Ishikawa (cell line): ENCODE results near the gene SRPX2.

ENCODE experiments used
- CEBPB ChIP-seq: IDR thresholded peaks from 2 replicates; pipeline ENCODE4 v1.6.1; 2012
- CREB1 ChIP-seq: IDR thresholded peaks from 2 replicates; pipeline ENCODE4 v1.6.1; 2012; ENCODE audit warnings: low read depth
- EGR1 ChIP-seq: IDR thresholded peaks from 2 replicates; pipeline ENCODE4 v1.6.1; 2012
- EP300 ChIP-seq: IDR thresholded peaks from 2 replicates; pipeline ENCODE4 v1.6.1; 2012; ENCODE audit warnings: borderline replicate concordance
- MAX ChIP-seq: IDR thresholded peaks from 2 replicates; pipeline ENCODE4 v1.6.1; 2012
- NFIC ChIP-seq: IDR thresholded peaks from 2 replicates; pipeline ENCODE4 v1.6.1; 2012
- RAD21 ChIP-seq: IDR thresholded peaks from 2 replicates; pipeline ENCODE4 v1.6.1; 2012; ENCODE audit warnings: low read depth
- REST ChIP-seq: IDR thresholded peaks from 2 replicates; pipeline ENCODE4 v1.6.1; 2012; ENCODE audit warnings: low read depth, mild to moderate bottlenecking
- TAF1 ChIP-seq: IDR thresholded peaks from 2 replicates; pipeline ENCODE4 v1.6.1; 2012; ENCODE audit warnings: low read depth, mild to moderate bottlenecking
- TCF12 ChIP-seq: IDR thresholded peaks from 2 replicates; pipeline ENCODE4 v1.6.1; 2012; ENCODE audit warnings: low read depth
- USF1 ChIP-seq: IDR thresholded peaks from 2 replicates; pipeline ENCODE4 v1.6.1; 2012
- YY1 ChIP-seq: IDR thresholded peaks from 2 replicates; pipeline ENCODE4 v1.6.1; 2012; ENCODE audit warnings: low read depth

SRPX2 gene

GRCh38 chrX:100720301-100720700, 76.3 kb downstream of the SRPX2 start:
- TF ChIP-seq EGR1 (no peak), NFIC (no peak), EP300 (no peak), USF1 (no peak), CREB1 (no peak), CEBPB (no peak), TAF1 (no peak), REST (no peak), YY1 (no peak), TCF12 (no peak), MAX (no peak), RAD21 (no peak)

- TF ChIP-seq TCF12 (no peak), CEBPB (no peak), RAD21 (no peak)
Observed at GRCh38 chrX:100721328-100721727, 77.3 kb downstream of the SRPX2 start.
